GM10266 (cell line): ENCODE results near the gene S100A11.

Experiments
- DNase-seq: peaks from one replicate; pipeline ENCODE4 v3.0.0; 2012; ENCODE audit errors: extremely low spot score
- TF ChIP-seq, protein P1 (sequence below): IDR thresholded peaks from 2 replicates; pipeline ENCODE4 v1.5.1; 2012; ENCODE audit warnings: mild to moderate bottlenecking, low read depth; ENCODE audit not compliant: control insufficient read depth, insufficient read depth; ENCODE audit errors: missing control alignments

S100A11 gene

DNA sequence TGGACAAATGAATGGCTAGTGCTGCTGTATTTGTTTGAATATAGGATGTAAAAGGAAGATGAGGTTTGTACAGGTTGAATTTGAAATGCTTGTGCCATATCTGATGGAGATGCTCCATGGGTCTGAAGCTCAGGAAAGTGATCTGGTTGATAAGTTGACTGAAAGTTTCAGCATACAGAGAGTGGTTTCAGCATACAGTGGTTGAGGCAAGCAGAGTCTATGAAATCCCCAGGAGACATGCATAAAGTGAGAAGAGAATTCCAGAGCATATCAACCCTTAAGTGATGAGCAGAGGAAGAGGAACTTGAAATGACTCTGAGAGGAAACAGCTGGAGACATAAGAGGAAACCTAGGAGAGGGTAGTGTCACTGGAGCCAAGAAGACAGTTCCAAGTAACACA, 30.3 kb upstream of the S100A11 start:
- TF ChIP-seq, protein P1, sequence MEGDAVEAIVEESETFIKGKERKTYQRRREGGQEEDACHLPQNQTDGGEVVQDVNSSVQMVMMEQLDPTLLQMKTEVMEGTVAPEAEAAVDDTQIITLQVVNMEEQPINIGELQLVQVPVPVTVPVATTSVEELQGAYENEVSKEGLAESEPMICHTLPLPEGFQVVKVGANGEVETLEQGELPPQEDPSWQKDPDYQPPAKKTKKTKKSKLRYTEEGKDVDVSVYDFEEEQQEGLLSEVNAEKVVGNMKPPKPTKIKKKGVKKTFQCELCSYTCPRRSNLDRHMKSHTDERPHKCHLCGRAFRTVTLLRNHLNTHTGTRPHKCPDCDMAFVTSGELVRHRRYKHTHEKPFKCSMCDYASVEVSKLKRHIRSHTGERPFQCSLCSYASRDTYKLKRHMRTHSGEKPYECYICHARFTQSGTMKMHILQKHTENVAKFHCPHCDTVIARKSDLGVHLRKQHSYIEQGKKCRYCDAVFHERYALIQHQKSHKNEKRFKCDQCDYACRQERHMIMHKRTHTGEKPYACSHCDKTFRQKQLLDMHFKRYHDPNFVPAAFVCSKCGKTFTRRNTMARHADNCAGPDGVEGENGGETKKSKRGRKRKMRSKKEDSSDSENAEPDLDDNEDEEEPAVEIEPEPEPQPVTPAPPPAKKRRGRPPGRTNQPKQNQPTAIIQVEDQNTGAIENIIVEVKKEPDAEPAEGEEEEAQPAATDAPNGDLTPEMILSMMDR = no peak
- DNase-seq = no peak

DNA sequence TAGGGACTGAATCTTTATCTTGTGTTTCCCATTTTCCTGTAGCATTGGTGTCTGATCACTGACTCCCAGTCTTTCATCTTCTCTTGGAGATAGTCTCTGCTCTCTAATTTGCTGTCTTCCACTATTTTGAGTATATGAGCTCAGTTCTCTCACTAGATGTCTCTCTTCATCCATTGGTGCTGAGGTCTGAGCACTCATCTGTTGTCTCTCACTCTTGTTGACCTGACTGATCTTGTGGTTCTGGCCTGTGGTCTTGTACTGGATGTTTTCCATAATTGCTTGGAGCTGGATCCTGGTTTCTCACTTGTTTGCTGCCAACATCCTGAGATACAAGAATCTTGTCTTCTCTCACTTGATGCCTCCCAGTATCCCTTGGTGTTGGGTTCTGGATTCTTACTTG, 25.1 kb upstream of the S100A11 start:
- DNase-seq = no peak

GRCh38 chr1:152053375-152053774, 16.6 kb upstream of the S100A11 start:
- no peak for DNase-seq
- TF ChIP-seq, protein P1 = no peak

More for the DNA sequence above, 25.1 kb upstream of the S100A11 start:
- TF ChIP-seq, protein P1 = no peak

DNA sequence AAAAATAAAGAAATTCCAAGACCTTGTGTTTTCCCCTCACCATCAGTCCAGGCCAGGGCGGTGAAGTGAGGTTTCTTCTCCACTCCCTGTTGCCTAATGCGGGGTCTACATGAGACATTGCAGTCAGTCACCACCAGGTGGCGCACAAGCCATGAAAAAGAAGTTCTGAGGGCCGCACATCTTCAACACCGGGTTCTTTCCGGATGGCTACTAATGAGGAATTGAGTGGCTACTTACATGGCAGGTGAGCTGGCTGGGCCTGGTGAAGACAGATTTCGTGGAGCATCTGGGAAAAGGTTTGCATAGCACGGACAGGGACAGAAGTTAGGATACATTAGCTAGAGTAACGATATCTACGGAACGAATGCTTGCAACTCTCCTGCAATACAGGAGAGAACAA, 15.8 kb upstream of the S100A11 start:
- TF ChIP-seq, protein P1 = peak; percentile 96
- peak; percentile 72 for DNase-seq

DNA sequence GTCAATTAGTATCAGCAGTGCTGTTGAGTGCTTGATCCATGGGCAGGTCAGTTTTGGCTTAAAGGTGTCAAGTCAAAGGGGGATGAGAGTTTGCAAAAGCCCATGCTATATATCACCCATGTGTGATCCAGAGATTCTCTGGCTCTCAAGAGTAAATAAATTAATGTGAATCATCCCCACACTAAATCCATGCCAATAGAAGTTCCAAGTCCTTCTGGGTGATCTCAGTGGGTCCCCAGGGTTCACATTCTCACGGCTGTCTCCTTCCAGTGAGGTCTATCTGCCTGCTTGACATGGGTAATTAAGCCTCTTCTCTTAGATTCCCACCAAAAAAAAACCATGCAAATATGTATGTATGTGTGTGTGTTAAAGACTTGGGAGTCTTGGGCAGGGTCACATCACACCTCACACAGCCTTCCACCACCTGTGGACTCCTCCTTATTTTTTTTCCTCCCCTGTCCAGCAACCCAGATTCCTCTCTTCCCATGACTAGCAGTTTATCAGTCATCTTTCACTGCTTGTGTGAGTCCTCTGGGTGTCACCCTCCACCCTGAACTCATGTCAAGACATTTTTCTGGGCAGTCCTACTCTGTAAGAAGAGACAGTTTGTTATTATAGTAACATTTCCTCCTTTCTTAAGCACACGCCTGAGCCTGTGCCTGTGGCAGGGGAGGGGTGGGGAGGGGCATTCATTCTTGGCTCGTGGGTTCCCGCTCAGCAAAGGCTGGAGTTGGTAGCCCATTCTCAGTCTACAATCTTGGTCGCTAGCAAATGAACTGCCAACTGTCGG, 14.3 kb upstream of the S100A11 start:
- no peak for DNase-seq
- TF ChIP-seq, protein P1 = no peak

- no peak for DNase-seq
- TF ChIP-seq, protein P1 = no peak
These were observed 12.7 kb upstream of the S100A11 start for GRCh38 chr1:152049291-152050083.

DNA sequence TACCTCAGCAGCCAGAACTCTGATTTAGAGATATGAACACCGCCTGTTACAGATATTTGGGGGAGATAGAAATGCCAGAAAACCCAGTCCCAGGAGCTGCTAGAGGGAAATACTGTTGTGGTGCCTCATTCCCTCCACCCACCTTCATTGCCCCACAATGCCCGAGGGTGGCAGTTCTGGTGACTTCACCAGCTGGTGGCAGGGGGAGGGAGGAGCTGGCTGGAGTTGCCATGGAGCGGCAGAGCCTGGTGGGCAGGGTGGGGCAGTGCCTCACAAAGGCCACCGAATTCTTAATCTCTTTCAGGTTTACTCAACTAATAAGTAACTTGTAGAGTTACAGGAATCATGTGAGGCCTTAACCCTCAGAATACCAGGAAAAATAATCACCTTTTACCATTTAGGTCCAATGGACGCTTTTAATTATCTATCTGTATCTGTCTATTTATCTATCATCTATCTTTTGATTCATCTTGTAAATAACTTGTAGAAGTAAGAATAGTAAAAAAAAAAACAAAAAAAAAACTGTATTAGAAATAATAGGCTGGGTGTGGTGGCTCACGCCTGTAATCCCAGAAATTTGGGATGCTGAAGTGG, 11.7 kb upstream of the S100A11 start:
- TF ChIP-seq, protein P1 = no peak
- DNase-seq = no peak
